ENCODE results near the gene DTD1.

Gene DTD1

DNA sequence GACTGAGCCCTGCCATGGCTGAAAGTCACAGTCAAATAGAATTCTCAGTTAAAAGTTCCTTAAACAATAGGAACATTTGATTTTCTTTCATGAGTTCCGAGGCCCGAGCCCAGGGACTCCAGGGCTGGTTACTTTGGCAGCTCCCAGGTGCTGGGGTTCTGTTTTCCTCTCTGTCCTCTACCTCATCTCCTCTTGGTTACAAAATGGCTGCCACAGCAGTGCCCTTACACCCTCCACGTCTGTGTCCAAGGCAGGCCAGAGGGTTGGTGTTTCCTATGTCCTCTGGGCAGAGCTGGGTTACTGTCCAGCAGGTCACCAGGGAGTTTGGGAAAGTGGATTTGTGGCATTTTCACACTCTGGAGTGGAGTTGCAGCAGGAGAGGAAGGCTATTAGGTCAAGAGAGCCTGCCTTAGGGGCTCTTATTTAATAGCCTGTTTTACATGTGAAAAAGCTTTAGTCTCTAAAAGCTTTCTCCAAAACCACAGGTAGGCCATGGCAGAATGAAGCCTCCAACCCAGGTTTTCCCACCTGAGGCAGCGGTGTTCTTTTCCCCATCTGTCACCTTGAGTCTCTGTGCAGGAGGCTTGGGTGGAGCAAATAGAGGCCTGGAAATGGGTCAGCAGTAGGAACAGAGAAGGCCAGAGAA lies 111.0 kb downstream of the DTD1 start:
- H3K4me3 ChIP-seq (ENCODE audit: low read depth, low read length) = no peak overlapping the region
- TF ChIP-seq, protein P1, sequence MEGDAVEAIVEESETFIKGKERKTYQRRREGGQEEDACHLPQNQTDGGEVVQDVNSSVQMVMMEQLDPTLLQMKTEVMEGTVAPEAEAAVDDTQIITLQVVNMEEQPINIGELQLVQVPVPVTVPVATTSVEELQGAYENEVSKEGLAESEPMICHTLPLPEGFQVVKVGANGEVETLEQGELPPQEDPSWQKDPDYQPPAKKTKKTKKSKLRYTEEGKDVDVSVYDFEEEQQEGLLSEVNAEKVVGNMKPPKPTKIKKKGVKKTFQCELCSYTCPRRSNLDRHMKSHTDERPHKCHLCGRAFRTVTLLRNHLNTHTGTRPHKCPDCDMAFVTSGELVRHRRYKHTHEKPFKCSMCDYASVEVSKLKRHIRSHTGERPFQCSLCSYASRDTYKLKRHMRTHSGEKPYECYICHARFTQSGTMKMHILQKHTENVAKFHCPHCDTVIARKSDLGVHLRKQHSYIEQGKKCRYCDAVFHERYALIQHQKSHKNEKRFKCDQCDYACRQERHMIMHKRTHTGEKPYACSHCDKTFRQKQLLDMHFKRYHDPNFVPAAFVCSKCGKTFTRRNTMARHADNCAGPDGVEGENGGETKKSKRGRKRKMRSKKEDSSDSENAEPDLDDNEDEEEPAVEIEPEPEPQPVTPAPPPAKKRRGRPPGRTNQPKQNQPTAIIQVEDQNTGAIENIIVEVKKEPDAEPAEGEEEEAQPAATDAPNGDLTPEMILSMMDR (IDR thresholded peaks at IDR 0.05; ENCODE audit: borderline replicate concordance, insufficient read depth, low read depth, low read length) = no peak

DNA sequence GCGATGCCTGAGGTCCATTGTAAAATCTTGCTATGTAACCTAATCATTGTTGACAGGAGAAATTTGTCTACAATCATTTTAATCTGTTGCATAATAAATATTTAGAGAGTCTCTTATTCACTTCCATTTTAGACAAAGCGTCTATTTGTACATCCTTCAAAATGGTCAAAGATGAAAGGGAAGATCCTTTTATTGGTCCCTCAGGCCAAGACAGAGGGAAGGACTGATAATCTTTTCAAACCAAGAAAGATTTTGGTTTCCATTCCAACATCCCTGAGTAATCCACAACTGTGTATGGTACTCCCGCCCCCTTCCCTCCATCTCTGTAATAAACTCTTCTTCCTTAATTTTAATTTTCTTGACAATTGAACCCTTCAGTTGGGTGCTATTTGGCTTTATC lies 114.1 kb downstream of the DTD1 start:
- TF ChIP-seq, protein P1 (IDR thresholded peaks at IDR 0.05; ENCODE audit: borderline replicate concordance, insufficient read depth, low read depth, low read length) = no peak
- no peak overlapping the region for H3K4me3 ChIP-seq (ENCODE audit: low read depth, low read length)

DNA sequence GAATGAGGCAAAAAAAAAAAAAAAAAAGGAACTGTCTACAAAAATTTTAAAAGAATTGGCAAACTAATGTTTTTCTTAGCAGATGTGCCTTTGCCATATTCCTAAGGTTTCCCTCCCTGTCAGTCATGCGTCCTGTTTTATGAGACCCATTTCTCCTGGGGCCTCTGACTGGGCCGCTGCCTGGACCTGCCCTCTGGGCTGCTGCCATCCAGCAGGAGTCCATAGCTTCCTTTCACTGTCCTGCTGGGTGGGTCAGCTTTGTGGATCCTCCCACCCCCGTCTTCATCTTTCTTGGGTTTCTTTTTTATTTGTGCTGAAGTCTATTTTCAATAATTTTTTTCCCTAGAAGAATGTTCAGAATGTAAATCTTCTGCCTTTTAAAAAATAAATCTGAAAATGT lies 114.9 kb downstream of the DTD1 start:
- H3K4me3 ChIP-seq (ENCODE audit: low read depth, low read length) = no peak overlapping the region
- TF ChIP-seq, protein P1 (IDR thresholded peaks at IDR 0.05; ENCODE audit: borderline replicate concordance, insufficient read depth, low read depth, low read length) = no peak

DNA sequence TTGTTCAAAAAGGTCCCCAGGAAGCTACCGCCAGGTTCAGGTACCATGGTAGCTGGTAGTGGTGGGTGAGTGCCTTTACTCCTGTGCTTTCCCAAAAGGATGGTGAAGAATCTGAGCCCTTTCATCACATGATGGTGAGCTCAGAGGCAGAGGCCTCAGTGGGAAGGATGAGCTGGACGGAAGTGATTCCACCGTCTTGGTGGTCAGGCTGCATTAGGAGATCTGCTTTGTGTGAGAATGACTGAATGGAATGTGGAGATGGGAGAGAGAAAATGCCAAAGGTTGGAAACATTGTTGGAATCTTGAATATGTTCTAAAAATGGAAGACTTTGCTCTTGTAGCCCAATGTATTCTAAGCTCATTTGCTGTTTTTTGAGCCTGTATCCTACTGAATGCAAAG lies 117.6 kb downstream of the DTD1 start:
- H3K4me3 ChIP-seq (ENCODE audit: low read depth, low read length) = no peak overlapping the region
- TF ChIP-seq, protein P1 (IDR thresholded peaks at IDR 0.05; ENCODE audit: borderline replicate concordance, insufficient read depth, low read depth, low read length) = no peak

DNA sequence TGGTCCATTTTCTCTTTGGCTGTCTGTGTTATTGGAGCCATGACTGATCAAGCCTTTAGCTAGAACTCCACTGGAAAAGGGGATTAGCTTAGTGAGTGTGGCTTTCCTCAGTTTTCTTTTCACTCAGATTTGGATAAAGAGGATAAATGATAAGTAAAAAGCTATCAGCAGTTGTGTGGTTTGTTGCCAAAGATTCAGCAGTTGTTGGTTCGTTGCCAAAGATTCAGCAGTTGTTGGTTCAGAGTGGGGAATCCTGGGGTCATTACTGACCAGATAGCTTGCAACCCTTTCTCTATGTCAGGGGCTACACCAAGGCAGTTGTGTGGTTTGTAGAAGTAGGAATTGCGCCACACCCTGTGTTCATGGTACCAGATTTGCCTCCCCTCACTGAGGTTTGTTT lies 118.1 kb downstream of the DTD1 start:
- TF ChIP-seq, protein P1 (IDR thresholded peaks at IDR 0.05; ENCODE audit: borderline replicate concordance, insufficient read depth, low read depth, low read length) = no peak
- no peak overlapping the region for H3K4me3 ChIP-seq (ENCODE audit: low read depth, low read length)

DNA sequence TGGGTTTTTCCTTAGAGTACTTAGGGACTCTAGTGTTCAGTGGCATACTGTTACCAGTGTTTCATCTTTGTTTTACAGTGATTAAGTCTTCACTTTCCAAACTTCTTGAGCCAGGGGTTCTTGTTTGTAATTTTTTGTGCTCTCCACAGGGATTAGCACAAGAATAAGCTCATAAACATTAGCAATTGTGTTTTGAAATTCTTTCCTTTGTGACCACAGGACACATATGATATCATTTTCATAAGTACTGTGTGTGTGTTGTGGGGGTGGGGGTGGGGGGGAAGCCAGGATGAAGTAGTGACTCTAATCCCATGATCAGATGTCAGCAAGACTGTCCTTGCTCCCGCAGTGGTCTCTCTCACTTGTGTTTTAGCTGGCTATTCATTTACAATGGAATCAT lies 124.3 kb downstream of the DTD1 start:
- no peak overlapping the region for H3K4me3 ChIP-seq (ENCODE audit: low read depth, low read length)
- TF ChIP-seq, protein P1 (IDR thresholded peaks at IDR 0.05; ENCODE audit: borderline replicate concordance, insufficient read depth, low read depth, low read length) = no peak

DNA sequence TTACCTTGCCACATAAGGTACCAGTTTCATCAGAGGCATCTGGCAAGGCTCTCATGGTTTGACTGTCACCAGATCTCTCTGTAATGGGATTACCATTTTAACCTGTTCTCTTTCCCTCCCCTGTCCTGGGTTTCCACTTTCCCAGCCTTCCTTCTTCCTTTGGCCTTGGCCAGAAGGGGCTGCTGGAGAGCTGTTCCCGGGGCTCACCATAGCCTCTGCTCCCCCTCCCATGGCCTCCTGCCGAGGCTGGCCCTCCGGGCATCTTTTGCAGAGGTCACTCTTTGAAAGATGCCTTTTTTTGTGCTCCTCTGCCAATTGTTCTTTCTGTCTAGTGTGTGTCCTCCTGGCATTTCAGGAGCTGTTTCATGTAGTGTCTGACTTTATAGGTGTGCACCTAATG lies 125.0 kb downstream of the DTD1 start:
- TF ChIP-seq, protein P1 (IDR thresholded peaks at IDR 0.05; ENCODE audit: borderline replicate concordance, insufficient read depth, low read depth, low read length) = no peak
- H3K4me3 ChIP-seq (ENCODE audit: low read depth, low read length) = no peak overlapping the region

All from GM12875 (cell line).